SK-N-SH (cell line): Measurements from ENCODE around the gene RPS24. TPM values are rescaled to one million over a fixed set of nuclear protein-coding genes. Genes with fewer than 3 reads are reported as not detected.

Experiments
- CTCF ChIA-PET: fragments of 300-600, 350-600 bp; formaldehyde crosslinking; extraction: SDS; loops from one replicate; lab custom pipeline; 2021; lab: Yijun Ruan, JAX
- POLR2A ChIA-PET: fragments of 350-600 bp; sonication (Branson Sonifier 250); formaldehyde crosslinking; extraction: SDS; loops from one replicate; lab custom pipeline; 2020; ENCODE audit warnings: antibody characterized with exemption, inconsistent platforms; lab: Yijun Ruan, JAX
- DNase-seq: peaks from one replicate; pipeline ENCODE4 v3.0.0; 2012
- H2AFZ ChIP-seq: fragments of 200-600 bp; sonication (generic); 2 replicates; pipeline ENCODE4 v1.8.1; 2016; ENCODE audit warnings: antibody characterized with exemption, mild to moderate bottlenecking, low read depth
- H3F3A ChIP-seq: fragments of 200-600 bp; sonication (generic); replicated peaks from 2 replicates; pipeline ENCODE3; 2016; ENCODE audit warnings: antibody characterized with exemption, mild to moderate bottlenecking; ENCODE audit not compliant: insufficient read depth
- H3K27ac ChIP-seq, 2 experiments: fragments of 200-500 bp in 1 of 2; fragments of 200-600 bp in 1 of 2; sonication (Bioruptor generic) in 1 of 2; sonication (generic), shearing (Covaris generic) in 1 of 2; 2 replicates each; pipeline versions ENCODE4 v1.5.1 to v1.6.1; 2014 to 2016; ENCODE audit warnings: low read depth in 2 of 2, inconsistent platforms in 1 of 2, low read length in 1 of 2, mild to moderate bottlenecking in 1 of 2, mixed read lengths in 1 of 2
- H3K27me3 ChIP-seq: fragments of 200-600 bp; sonication (generic), shearing (Covaris generic); 2 replicates; pipeline ENCODE4 v1.6.1; 2016; ENCODE audit warnings: mixed run types; ENCODE audit not compliant: insufficient read depth
- H3K36me3 ChIP-seq, 2 experiments: fragments of 200-500 bp in 1 of 2; fragments of 200-600 bp in 1 of 2; sonication (Bioruptor generic) in 1 of 2; sonication (generic) in 1 of 2; replicated peaks in 1 of 2; 2 replicates each; pipeline versions ENCODE3 to v1.5.1; 2014 to 2016; ENCODE audit warnings: low read length in 1 of 2, mild to moderate bottlenecking in 1 of 2; ENCODE audit not compliant: insufficient read depth in 2 of 2, control insufficient read depth in 1 of 2
- H3K4me1 ChIP-seq, 2 experiments: fragments of 200-500 bp in 1 of 2; fragments of 200-600 bp in 1 of 2; sonication (Bioruptor generic) in 1 of 2; sonication (generic), shearing (Covaris generic) in 1 of 2; 2 replicates each; pipeline versions ENCODE4 v1.5.1 to v1.6.1; 2014 to 2016; ENCODE audit warnings: low read depth in 1 of 2, low read length in 1 of 2, mixed run types in 1 of 2; ENCODE audit not compliant: insufficient read depth in 2 of 2, control insufficient read depth in 1 of 2
- H3K4me2 ChIP-seq: fragments of 200-600 bp; sonication (generic), shearing (Covaris generic); 2 replicates; pipeline ENCODE4 v1.6.1; 2017; ENCODE audit warnings: mixed run types
- H3K4me3 ChIP-seq, 2 experiments: fragments of 200-500 bp in 1 of 2; fragments of 200-600 bp in 1 of 2; sonication (Bioruptor generic) in 1 of 2; sonication (generic), shearing (Covaris generic) in 1 of 2; 2 replicates each; pipeline versions ENCODE4 v1.5.1 to v1.8.1; 2014 to 2016; ENCODE audit warnings: low read depth in 2 of 2, inconsistent platforms in 1 of 2, low read length in 1 of 2, mild to moderate bottlenecking in 1 of 2, mixed read lengths in 1 of 2, moderate library complexity in 1 of 2
- H3K79me2 ChIP-seq: fragments of 200-600 bp; sonication (generic); 2 replicates; pipeline ENCODE4 v1.8.1; 2017; ENCODE audit warnings: mild to moderate bottlenecking; ENCODE audit not compliant: insufficient read depth
- H3K9ac ChIP-seq: fragments of 200-600 bp; sonication (generic); 2 replicates; pipeline ENCODE4 v1.6.1; 2017; ENCODE audit warnings: mixed run types
- H3K9me2 ChIP-seq: fragments of 200-600 bp; sonication (generic); 2 replicates; pipeline ENCODE4 v1.6.1; 2017; ENCODE audit warnings: mixed run types
- H3K9me3 ChIP-seq: fragments of 200-600 bp; sonication (generic); 2 replicates; pipeline ENCODE4 v1.6.1; 2017; ENCODE audit warnings: mixed run types, mild to moderate bottlenecking, moderate library complexity
- H4K20me1 ChIP-seq: fragments of 200-600 bp; sonication (generic); 2 replicates; pipeline ENCODE4 v1.6.1; 2017; ENCODE audit warnings: mild to moderate bottlenecking, mixed run types; ENCODE audit not compliant: insufficient read depth
- CTCF ChIP-seq: fragments of 200-600 bp; sonication (generic); IDR thresholded peaks from 2 replicates; pipeline ENCODE4 v1.6.1; 2017; ENCODE audit warnings: antibody characterized with exemption, mild to moderate bottlenecking, moderate library complexity
- EP300 ChIP-seq, 2 experiments: IDR thresholded peaks; 2 replicates each; pipeline versions ENCODE4 v1.4.0 to v1.6.1; 2012; ENCODE audit warnings: borderline replicate concordance in 1 of 2, low read depth in 1 of 2, low read length in 1 of 2
- EZH2phosphoT487 ChIP-seq: fragments of 200-600 bp; sonication (generic); IDR thresholded peaks from 2 replicates; pipeline ENCODE4 v1.6.1; 2017; ENCODE audit warnings: low read depth, mixed run types, mild to moderate bottlenecking, antibody characterized with exemption, moderate library complexity, borderline replicate concordance
- FOXJ3 ChIP-seq: sonication (generic); formaldehyde crosslinking; IDR thresholded peaks from 2 replicates; pipeline ENCODE4 v1.5.1; 2020; ENCODE audit warnings: mild to moderate bottlenecking, missing genetic modification reagents
- MEF2A ChIP-seq: IDR thresholded peaks from 2 replicates; pipeline ENCODE4 v1.4.0; 2012; ENCODE audit warnings: low read depth, borderline replicate concordance
- MXI1 ChIP-seq: IDR thresholded peaks from 2 replicates; pipeline ENCODE4 v1.6.1; 2012; ENCODE audit warnings: mild to moderate bottlenecking, low read depth, low read length, improper control_type of control experiment
- NRF1 ChIP-seq: IDR thresholded peaks from 2 replicates; pipeline ENCODE4 v1.6.1; 2012; ENCODE audit warnings: low read depth, mild to moderate bottlenecking, low read length
- POLR2AphosphoS5 ChIP-seq: IDR thresholded peaks from 2 replicates; pipeline ENCODE4 v1.6.1; 2012; ENCODE audit warnings: low read depth, low read length
- REST ChIP-seq: IDR thresholded peaks from 2 replicates; pipeline ENCODE4 v1.6.1; 2012; ENCODE audit warnings: mild to moderate bottlenecking, low read depth, low read length, moderate library complexity
- SIN3A ChIP-seq: IDR thresholded peaks from 2 replicates; pipeline ENCODE4 v1.6.1; 2012; ENCODE audit warnings: low read depth, mild to moderate bottlenecking, low read length, moderate library complexity, borderline replicate concordance
- TAF1 ChIP-seq: IDR thresholded peaks from 2 replicates; pipeline ENCODE4 v1.6.1; 2012; ENCODE audit warnings: low read depth, mild to moderate bottlenecking, low read length, moderate library complexity, borderline replicate concordance
- USF2 ChIP-seq: fragments of 150-350 bp; IDR thresholded peaks from 2 replicates; pipeline ENCODE4 v1.6.1; 2017; ENCODE audit warnings: antibody characterized with exemption, low read length, low read depth, borderline replicate concordance
- WGBS: methylation state at CpG from one replicate; pipeline ENCODE4 v1.1.6; 2017; ENCODE audit warnings: low lambda C conversion rate; 5-methylcytosine and 5-hydroxymethylcytosine counted together
- polyA plus RNA-seq, 3 experiments: library from polyadenylated mRNA; depleted of rRNA; stranded (reverse); fragments of >200 nt; gene quantifications; 2 replicates each; pipeline ENCODE4 v1.2.3, GENCODE V29; 2012
- TF ChIP-seq, protein P1 (sequence below): IDR thresholded peaks from 2 replicates; pipeline ENCODE4 v1.4.0; 2012; ENCODE audit warnings: low read depth

RPS24 gene
- polyA plus RNA-seq, 1 of the 3 experiments (the other 2 are of a cell fraction), result 3,806 TPM

GRCh38 chr10:78065611-78066010 lies 31.9 kb downstream of the RPS24 start:
- Histone ChIP-seq H3K36me3 (no peaks in the 10 kb centered on the region), H3K4me1 (peaks cover 0 to 5% of the 10 kb centered on the region in 2 experiments; a peak in 1 of 4 replicates), H3K79me2 (no peaks in the 10 kb centered on the region), H3K4me2 (no peak overlapping the region), H3K4me3 (no peak overlapping the region), H3K9me2 (no peaks in the 10 kb centered on the region), H3K9me3 (no peaks in the 10 kb centered on the region), H3F3A (no peaks in the 10 kb centered on the region), H3K27me3 (no peaks in the 10 kb centered on the region), H3K27ac (no peak overlapping the region), H2AFZ (no peak overlapping the region), H4K20me1 (no peaks in the 10 kb centered on the region), H3K9ac (no peak overlapping the region)
- 100% methylated on average over 2 of the region's 2 CpGs for WGBS
- CTCF ChIA-PET, result interaction anchor here (1.1 to 1.4 kb wide), 2 partner anchors 13 to 18 kb away, joined by 3 to 15 read pairs; no protein-coding TSS in a partner anchor
- POLR2A ChIA-PET, result no interaction called here
- DNase-seq, result no peak
- no peak for TF ChIP-seq SIN3A
- no peak for TF ChIP-seq CTCF
- TF ChIP-seq TAF1, result no peak
- no peak for TF ChIP-seq EZH2phosphoT487
- no peak for TF ChIP-seq NRF1
- TF ChIP-seq, protein P1, sequence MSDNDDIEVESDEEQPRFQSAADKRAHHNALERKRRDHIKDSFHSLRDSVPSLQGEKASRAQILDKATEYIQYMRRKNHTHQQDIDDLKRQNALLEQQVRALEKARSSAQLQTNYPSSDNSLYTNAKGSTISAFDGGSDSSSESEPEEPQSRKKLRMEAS, result no peak
- TF ChIP-seq REST, result no peak
- no peak for TF ChIP-seq POLR2AphosphoS5
- TF ChIP-seq MEF2A, result no peak
- TF ChIP-seq EP300 (IDR thresholded peaks at IDR 0.05; ENCODE audit: borderline replicate concordance in 1 of 2, low read depth in 1 of 2, low read length in 1 of 2), result no peak
- no peak for TF ChIP-seq FOXJ3 (CRISPR knock-in tag)
- TF ChIP-seq USF2, result no peak
- no peak for TF ChIP-seq MXI1
